K562 (cell line): ENCODE measurements around the gene LRCOL1. TPM values are rescaled to one million over a fixed set of nuclear protein-coding genes. Genes with fewer than 3 reads are reported as not detected.

ENCODE experiments used
- ATAC-seq: fragments of 200-7000 bp; cut with Tn5 transposase; 3 replicates; pipeline ENCODE4 v1.9.1; 2020; ENCODE audit warnings: moderate library complexity
- BruUV-seq: library from RNA; stranded (reverse); fragments of 400-500 nt; replicated peaks from 2 replicates; lab custom pipeline; 2021; lab: Mats Ljungman, UMichigan
- CTCF ChIA-PET: fragments of 300-600 bp; formaldehyde crosslinking; extraction: SDS; loops from one replicate; lab custom pipeline; 2021; ENCODE audit warnings: low intra/inter-chr PET ratio; lab: Yijun Ruan, JAX
- POLR2A ChIA-PET: fragments of 300-600, 350-650 bp; sonication (Branson Sonifier 250); formaldehyde crosslinking; extraction: SDS; loops from one replicate; lab custom pipeline; 2021; ENCODE audit warnings: antibody characterized with exemption, inconsistent platforms; lab: Yijun Ruan, JAX
- DNase-seq, 4 experiments: peaks; one replicate each; pipeline versions ENCODE4 v3.0.0 to v3.0.0-alpha.2; 2011 to 2018; ENCODE audit warnings: low spot score in 3 of 4, mixed read lengths in 3 of 4; ENCODE audit errors: extremely low read depth in 1 of 4
- FAIRE-seq: peaks from 2 replicates; lab custom pipeline; 2011; peaks lifted over from hg19 to GRCh38; lab: Jason Lieb, UNC
- H2AFZ ChIP-seq: 2 replicates; pipeline ENCODE4 v1.6.0; 2011; ENCODE audit warnings: low read depth, low read length, control low read depth, inconsistent platforms
- H3K27ac ChIP-seq: fragments of 200-600 bp; 3 replicates; pipeline ENCODE4 v1.8.0; 2011; ENCODE audit warnings: low read depth, mild to moderate bottlenecking, control low read depth, inconsistent platforms, low read length, moderate library complexity, mixed read lengths; ENCODE audit errors: extremely low read depth
- H3K27me3 ChIP-seq, 2 experiments: fragments of 300-600 bp in 1 of 2; 2 replicates in 1 of 2; 3 replicates in 1 of 2; pipeline versions ENCODE4 v1.6.0 to v1.8.0; 2011; ENCODE audit warnings: inconsistent platforms in 2 of 2, low read length in 2 of 2, mild to moderate bottlenecking in 1 of 2, mixed read lengths in 1 of 2, moderate library complexity in 1 of 2; ENCODE audit not compliant: control insufficient read depth in 2 of 2, insufficient read depth in 2 of 2
- H3K36me3 ChIP-seq: fragments of 300-600 bp; 3 replicates; pipeline ENCODE4 v1.8.0; 2011; ENCODE audit warnings: mild to moderate bottlenecking, low read length, inconsistent platforms; ENCODE audit not compliant: control insufficient read depth, insufficient read depth
- H3K4me1 ChIP-seq, 2 experiments: fragments of 200-600 bp in 1 of 2; replicated peaks in 1 of 2; 2 replicates in 1 of 2; 3 replicates in 1 of 2; pipeline versions ENCODE4 v1.5.1 to v1.8.0; 2011; ENCODE audit warnings: inconsistent platforms in 2 of 2, low read length in 2 of 2, mild to moderate bottlenecking in 1 of 2, mixed read lengths in 1 of 2, moderate library complexity in 1 of 2; ENCODE audit not compliant: control insufficient read depth in 2 of 2, insufficient read depth in 2 of 2
- H3K4me2 ChIP-seq: 2 replicates; pipeline ENCODE4 v1.6.1; 2011; ENCODE audit warnings: low read length, control low read depth, inconsistent platforms, mixed read lengths; ENCODE audit not compliant: insufficient read depth
- H3K4me3 ChIP-seq: fragments of 200-600 bp; sonication (generic), shearing (Covaris generic); 2 replicates; pipeline ENCODE4 v1.5.1; 2016; ENCODE audit warnings: control low read depth, inconsistent platforms
- H3K79me2 ChIP-seq: fragments of 200-600 bp; 3 replicates; pipeline ENCODE4 v1.8.0; 2011; ENCODE audit warnings: low read length, inconsistent platforms; ENCODE audit not compliant: control insufficient read depth, insufficient read depth
- H3K9ac ChIP-seq, 2 experiments: 2 replicates each; pipeline versions ENCODE4 v1.6.0 to v1.6.1; 2011; ENCODE audit warnings: low read depth in 2 of 2, low read length in 2 of 2, control low read depth in 1 of 2, inconsistent platforms in 1 of 2, mild to moderate bottlenecking in 1 of 2, mixed read lengths in 1 of 2; ENCODE audit not compliant: insufficient read depth in 1 of 2
- H3K9me1 ChIP-seq: one replicate; pipeline ENCODE4 v1.6.0; 2011; ENCODE audit warnings: inconsistent platforms, mild to moderate bottlenecking, low read length, moderate library complexity; ENCODE audit not compliant: control insufficient read depth, insufficient read depth
- H3K9me3 ChIP-seq: replicated peaks from 2 replicates; pipeline ENCODE4 v1.5.1; 2011; ENCODE audit warnings: low read depth, low read length, inconsistent platforms; ENCODE audit not compliant: control insufficient read depth, insufficient read depth
- H4K20me1 ChIP-seq: replicated peaks from 2 replicates; pipeline ENCODE4 v1.6.1; 2011; ENCODE audit warnings: low read length, inconsistent platforms, mixed read lengths; ENCODE audit not compliant: control insufficient read depth, insufficient read depth
- ARNT ChIP-seq, 2 experiments: fragments of 450-650 bp; IDR thresholded peaks; 2 replicates each; pipeline ENCODE4 v1.6.1; 2016; ENCODE audit warnings: mild to moderate bottlenecking in 1 of 2
- GATA2 ChIP-seq: sonication (generic); formaldehyde crosslinking; IDR thresholded peaks from 2 replicates; pipeline ENCODE4 v1.4.0; 2020; ENCODE audit warnings: mild to moderate bottlenecking, missing genetic modification reagents
- HSF4 ChIP-seq: fragments of 250-450 bp; sonication (Bioruptor Pico); IDR thresholded peaks from 2 replicates; pipeline ENCODE4 v2.1.2; 2022; ENCODE audit warnings: mild to moderate bottlenecking, moderate library complexity, borderline replicate concordance
- KLF10 ChIP-seq: fragments of 250-450 bp; sonication (Bioruptor Pico); IDR thresholded peaks from 2 replicates; pipeline ENCODE4 v1.6.1; 2021; ENCODE audit warnings: matching md5 sums
- TCF7L2 ChIP-seq: fragments of 150-350 bp; IDR thresholded peaks from 2 replicates; pipeline ENCODE4 v1.6.1; 2016; ENCODE audit warnings: low read depth, mild to moderate bottlenecking, low read length, moderate library complexity
- ZBTB17 ChIP-seq: fragments of 450-650 bp; formaldehyde crosslinking; IDR thresholded peaks from 2 replicates; pipeline ENCODE4 v1.4.0; 2020; ENCODE audit warnings: mild to moderate bottlenecking
- ZNF77 ChIP-seq: fragments of 250-450 bp; sonication (Bioruptor Pico); IDR thresholded peaks from 2 replicates; pipeline ENCODE4 v1.5.0; 2020
- ZNF780A ChIP-seq: fragments of 250-450 bp; sonication (Bioruptor Pico); IDR thresholded peaks from 2 replicates; pipeline ENCODE4 v1.5.0; 2021; ENCODE audit warnings: mild to moderate bottlenecking
- WGBS: fragments of 100-300 bp; shearing (Covaris generic); methylation state at CpG from one replicate; pipeline ENCODE4 v1.1.6; 2016; ENCODE audit warnings: low coverage, mixed read lengths; ENCODE audit not compliant: insufficient coverage; ENCODE audit errors: missing lambda C conversion rate; 5-methylcytosine and 5-hydroxymethylcytosine counted together
- in situ Hi-C: fragments of 300-500 bp; cut with MboI; formaldehyde crosslinking; loops from 4 replicates; pipeline ENCODE4 v1.15.0; 2018; ENCODE audit warnings: inconsistent platforms, mixed read lengths
- intact Hi-C: fragments of 100-400 bp; cut with micrococcal nuclease; formaldehyde crosslinking; loops from 2 replicates; pipeline ENCODE4 v1.14.2; 2022
- polyA plus RNA-seq, 8 experiments: library from polyadenylated mRNA; depleted of rRNA in 4 of 8; stranded (reverse) in 5 of 8; unstranded in 3 of 8; fragments of >200 nt; fragmentation: Nextera tagmentation in 2 of 8; fragmentation: Illumina TruSeq in 1 of 8; extraction: Ambion mirVana in 2 of 8; extraction: Trizol in 1 of 8; gene quantifications; 2 replicates each; pipeline versions ENCODE4 v1.2.1 to v1.2.3, GENCODE V29; 2011 to 2014; ENCODE audit warnings: inconsistent platforms in 1 of 8, missing spikeins in 1 of 8
- total RNA-seq, 7 experiments: library from RNA; depleted of rRNA in 6 of 7; stranded (reverse); fragments of >200 nt in 6 of 7; fragmentation: Illumina TruSeq in 2 of 7; extraction: Trizol in 2 of 7; gene quantifications; 2 replicates each; pipeline versions ENCODE4 v1.2.1 to v1.2.3, GENCODE V29; 2011 to 2021; ENCODE audit warnings: low replicate concordance in 1 of 7
- TF ChIP-seq, protein P1 (sequence below): fragments of 450-650 bp; IDR thresholded peaks from 2 replicates; pipeline ENCODE4 v1.6.1; 2016; ENCODE audit warnings: low read depth
- TF ChIP-seq, protein P2 (sequence below): fragments of 250-450 bp; sonication (Bioruptor Pico); IDR thresholded peaks from 2 replicates; pipeline ENCODE4 v1.8.0; 2021; ENCODE audit warnings: moderate library complexity, mild to moderate bottlenecking, inconsistent platforms
- TF ChIP-seq, protein P3 (sequence below): fragments of 250-450 bp; sonication (Bioruptor Pico); IDR thresholded peaks from 2 replicates; pipeline ENCODE4 v1.4.0; 2020; ENCODE audit warnings: mild to moderate bottlenecking, moderate library complexity

The LRCOL1 gene
- total and polyA plus RNA-seq, 9 of the 15 experiments (the other 6 are each of a cell fraction or from before 2014, with no cell fraction given), result not detected

DNA sequence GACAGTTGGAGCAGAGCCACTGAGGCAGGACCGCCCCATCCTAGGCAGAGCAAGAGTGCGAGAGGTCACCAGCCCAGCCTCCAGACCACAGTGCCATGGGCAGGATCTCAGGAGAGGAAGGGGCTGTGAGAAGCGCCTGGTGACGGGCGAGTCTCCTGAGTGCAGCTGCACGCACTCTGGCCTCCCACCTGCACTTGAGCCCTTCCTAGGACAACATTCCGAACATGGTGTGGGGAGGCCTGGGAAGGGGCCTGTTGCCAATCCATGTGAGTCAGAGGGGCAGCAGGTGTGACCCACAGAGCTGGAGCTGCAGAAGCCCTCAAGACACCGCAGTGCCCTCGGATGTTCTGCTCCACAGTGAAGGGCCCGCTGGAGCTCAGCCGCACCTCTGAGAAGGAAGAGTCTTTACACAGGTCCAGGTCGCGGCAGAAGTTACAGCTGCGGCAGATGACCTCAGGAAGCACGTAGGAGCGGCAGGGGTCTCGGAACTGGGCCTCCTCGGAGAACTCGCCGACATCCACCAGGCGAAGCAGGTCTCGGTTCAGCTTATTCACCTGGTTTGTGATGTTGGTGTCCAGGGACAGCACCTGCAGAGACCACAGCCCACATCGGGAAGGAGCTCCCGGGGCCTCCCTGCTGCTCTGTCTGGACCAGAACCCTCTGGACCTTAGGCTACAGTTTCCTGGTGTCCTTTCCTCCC is 15.5 kb upstream of the LRCOL1 start:
- 96% methylated on average over 23 of the region's 24 CpGs for WGBS
- peaks cover 72% of the 10 kb centered on the region for H3K36me3 ChIP-seq
- no peak overlapping the region for H3K27ac ChIP-seq
- BruUV-seq, result no TSS peak
- no peak for ATAC-seq
- H3K27me3 ChIP-seq, result no peaks in the 10 kb centered on the region
- H3K9me1 ChIP-seq, result peaks cover 2% of the 10 kb centered on the region
- no peak overlapping the region for H3K4me2 ChIP-seq
- CTCF ChIA-PET, result no interaction called here
- H4K20me1 ChIP-seq, result 0 out of 2 replicates have a peak, but pooled peaks cover 3% of the 10 kb centered on the region
- intact Hi-C loops, result no loop called here
- FAIRE-seq, result no peak
- no peak for DNase-seq
- peaks cover 12 to 41% of the 10 kb centered on the region in 2 experiments; a peak in 4 of 5 replicates for H3K4me1 ChIP-seq
- POLR2A ChIA-PET, result interaction anchor here (0.6 to 1.3 kb wide), 2 partner anchors 9 to 118 kb away, joined by 3 read pairs; no protein-coding TSS in a partner anchor
- H3K9me3 ChIP-seq, result no peaks in the 10 kb centered on the region
- peak overlapping the region in 1 of 2 experiments; percentile 13; a peak in 1 of 4 replicates for H3K9ac ChIP-seq
- in situ Hi-C loops, result no loop called here
- no peak overlapping the region for H2AFZ ChIP-seq
- H3K4me3 ChIP-seq, result no peak overlapping the region
- H3K79me2 ChIP-seq, result no peaks in the 10 kb centered on the region
- TF ChIP-seq ARNT (IDR thresholded peaks at IDR 0.05), result no peak
- no peak for TF ChIP-seq ZNF77 (CRISPR knock-in tag)
- TF ChIP-seq, protein P1, sequence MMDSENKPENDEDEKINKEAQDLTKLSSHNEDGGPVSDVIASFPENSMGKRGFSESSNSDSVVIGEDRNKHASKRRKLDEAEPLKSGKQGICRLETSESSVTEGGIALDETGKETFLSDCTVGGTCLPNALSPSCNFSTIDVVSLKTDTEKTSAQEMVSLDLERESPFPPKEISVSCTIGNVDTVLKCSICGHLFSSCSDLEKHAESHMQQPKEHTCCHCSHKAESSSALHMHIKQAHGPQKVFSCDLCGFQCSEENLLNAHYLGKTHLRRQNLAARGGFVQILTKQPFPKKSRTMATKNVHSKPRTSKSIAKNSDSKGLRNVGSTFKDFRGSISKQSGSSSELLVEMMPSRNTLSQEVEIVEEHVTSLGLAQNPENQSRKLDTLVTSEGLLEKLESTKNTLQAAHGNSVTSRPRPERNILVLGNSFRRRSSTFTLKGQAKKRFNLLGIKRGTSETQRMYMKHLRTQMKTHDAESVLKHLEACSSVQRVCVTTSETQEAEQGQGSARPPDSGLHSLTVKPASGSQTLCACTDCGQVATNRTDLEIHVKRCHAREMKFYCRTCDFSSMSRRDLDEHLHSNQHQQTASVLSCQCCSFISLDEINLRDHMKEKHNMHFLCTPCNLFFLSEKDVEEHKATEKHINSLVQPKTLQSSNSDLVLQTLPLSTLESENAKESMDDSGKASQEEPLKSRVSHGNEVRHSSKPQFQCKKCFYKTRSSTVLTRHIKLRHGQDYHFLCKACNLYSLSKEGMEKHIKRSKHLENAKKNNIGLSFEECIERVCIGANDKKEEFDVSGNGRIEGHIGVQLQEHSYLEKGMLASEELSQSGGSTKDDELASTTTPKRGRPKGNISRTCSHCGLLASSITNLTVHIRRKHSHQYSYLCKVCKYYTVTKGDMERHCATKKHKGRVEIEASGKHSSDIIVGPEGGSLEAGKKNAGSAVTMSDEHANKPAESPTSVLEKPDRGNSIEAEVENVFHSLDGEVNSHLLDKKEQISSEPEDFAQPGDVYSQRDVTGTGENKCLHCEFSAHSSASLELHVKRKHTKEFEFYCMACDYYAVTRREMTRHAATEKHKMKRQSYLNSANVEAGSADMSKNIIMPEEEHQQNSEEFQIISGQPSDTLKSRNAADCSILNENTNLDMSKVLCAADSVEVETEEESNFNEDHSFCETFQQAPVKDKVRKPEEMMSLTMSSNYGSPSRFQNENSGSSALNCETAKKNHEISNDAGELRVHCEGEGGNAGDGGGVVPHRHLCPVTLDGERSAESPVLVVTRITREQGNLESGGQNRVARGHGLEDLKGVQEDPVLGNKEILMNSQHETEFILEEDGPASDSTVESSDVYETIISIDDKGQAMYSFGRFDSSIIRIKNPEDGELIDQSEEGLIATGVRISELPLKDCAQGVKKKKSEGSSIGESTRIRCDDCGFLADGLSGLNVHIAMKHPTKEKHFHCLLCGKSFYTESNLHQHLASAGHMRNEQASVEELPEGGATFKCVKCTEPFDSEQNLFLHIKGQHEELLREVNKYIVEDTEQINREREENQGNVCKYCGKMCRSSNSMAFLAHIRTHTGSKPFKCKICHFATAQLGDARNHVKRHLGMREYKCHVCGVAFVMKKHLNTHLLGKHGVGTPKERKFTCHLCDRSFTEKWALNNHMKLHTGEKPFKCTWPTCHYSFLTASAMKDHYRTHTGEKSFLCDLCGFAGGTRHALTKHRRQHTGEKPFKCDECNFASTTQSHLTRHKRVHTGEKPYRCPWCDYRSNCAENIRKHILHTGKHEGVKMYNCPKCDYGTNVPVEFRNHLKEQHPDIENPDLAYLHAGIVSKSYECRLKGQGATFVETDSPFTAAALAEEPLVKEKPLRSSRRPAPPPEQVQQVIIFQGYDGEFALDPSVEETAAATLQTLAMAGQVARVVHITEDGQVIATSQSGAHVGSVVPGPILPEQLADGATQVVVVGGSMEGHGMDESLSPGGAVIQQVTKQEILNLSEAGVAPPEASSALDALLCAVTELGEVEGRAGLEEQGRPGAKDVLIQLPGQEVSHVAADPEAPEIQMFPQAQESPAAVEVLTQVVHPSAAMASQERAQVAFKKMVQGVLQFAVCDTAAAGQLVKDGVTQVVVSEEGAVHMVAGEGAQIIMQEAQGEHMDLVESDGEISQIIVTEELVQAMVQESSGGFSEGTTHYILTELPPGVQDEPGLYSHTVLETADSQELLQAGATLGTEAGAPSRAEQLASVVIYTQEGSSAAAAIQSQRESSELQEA, result no peak
- TF ChIP-seq GATA2 (CRISPR knock-in tag), result no peak
- no peak for TF ChIP-seq ZNF780A (CRISPR knock-in tag)
- no peak for TF ChIP-seq KLF10
- TF ChIP-seq, protein P2, sequence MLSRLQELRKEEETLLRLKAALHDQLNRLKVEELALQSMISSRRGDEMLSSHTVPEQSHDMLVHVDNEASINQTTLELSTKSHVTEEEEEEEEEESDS (CRISPR knock-in tag), result no peak
- no peak for TF ChIP-seq ZBTB17 (CRISPR knock-in tag)
- no peak for TF ChIP-seq HSF4 (CRISPR knock-in tag)
- TF ChIP-seq, protein P3, sequence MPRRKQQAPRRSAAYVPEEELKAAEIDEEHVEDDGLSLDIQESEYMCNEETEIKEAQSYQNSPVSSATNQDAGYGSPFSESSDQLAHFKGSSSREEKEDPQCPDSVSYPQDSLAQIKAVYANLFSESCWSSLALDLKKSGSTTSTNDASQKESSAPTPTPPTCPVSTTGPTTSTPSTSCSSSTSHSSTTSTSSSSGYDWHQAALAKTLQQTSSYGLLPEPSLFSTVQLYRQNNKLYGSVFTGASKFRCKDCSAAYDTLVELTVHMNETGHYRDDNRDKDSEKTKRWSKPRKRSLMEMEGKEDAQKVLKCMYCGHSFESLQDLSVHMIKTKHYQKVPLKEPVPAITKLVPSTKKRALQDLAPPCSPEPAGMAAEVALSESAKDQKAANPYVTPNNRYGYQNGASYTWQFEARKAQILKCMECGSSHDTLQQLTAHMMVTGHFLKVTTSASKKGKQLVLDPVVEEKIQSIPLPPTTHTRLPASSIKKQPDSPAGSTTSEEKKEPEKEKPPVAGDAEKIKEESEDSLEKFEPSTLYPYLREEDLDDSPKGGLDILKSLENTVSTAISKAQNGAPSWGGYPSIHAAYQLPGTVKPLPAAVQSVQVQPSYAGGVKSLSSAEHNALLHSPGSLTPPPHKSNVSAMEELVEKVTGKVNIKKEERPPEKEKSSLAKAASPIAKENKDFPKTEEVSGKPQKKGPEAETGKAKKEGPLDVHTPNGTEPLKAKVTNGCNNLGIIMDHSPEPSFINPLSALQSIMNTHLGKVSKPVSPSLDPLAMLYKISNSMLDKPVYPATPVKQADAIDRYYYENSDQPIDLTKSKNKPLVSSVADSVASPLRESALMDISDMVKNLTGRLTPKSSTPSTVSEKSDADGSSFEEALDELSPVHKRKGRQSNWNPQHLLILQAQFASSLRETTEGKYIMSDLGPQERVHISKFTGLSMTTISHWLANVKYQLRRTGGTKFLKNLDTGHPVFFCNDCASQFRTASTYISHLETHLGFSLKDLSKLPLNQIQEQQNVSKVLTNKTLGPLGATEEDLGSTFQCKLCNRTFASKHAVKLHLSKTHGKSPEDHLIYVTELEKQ (CRISPR knock-in tag), result no peak
- TF ChIP-seq TCF7L2, result no peak
